K562 (cell line): ENCODE measurements around the gene DCUN1D3. TPM values are rescaled to one million over a fixed set of nuclear protein-coding genes. Genes with fewer than 3 reads are reported as not detected.
A peak's percentile ranks its signal among the peaks of the same experiment; 100 is the strongest.

Source experiments
- NCOA4 ChIP-seq: fragments of 450-650 bp; IDR thresholded peaks from 2 replicates; pipeline ENCODE4 v1.6.1; 2018; ENCODE audit warnings: mild to moderate bottlenecking; ENCODE audit not compliant: partially characterized antibody
- NFE2L1 ChIP-seq: fragments of 450-650 bp; IDR thresholded peaks from 2 replicates; pipeline ENCODE4 v1.6.1; 2016; ENCODE audit warnings: missing genetic modification characterization, low read depth, mild to moderate bottlenecking, missing compliant biosample characterization, moderate library complexity, borderline replicate concordance
- PCBP1 ChIP-seq: fragments of 200-400 bp; formaldehyde crosslinking; IDR thresholded peaks from 2 replicates; pipeline ENCODE4 v1.6.1; 2018; ENCODE audit warnings: mild to moderate bottlenecking, low read depth, low read length; ENCODE audit not compliant: poor library complexity, severe bottlenecking
- PHB ChIP-seq: fragments of 250-450 bp; sonication (Bioruptor Pico); IDR thresholded peaks from 2 replicates; pipeline ENCODE4 v1.5.0; 2021
- PHF21A ChIP-seq: fragments of 450-650 bp; IDR thresholded peaks from 2 replicates; pipeline ENCODE4 v1.6.1; 2017; ENCODE audit warnings: low read depth, borderline replicate concordance
- SIN3A ChIP-seq, 2 experiments: fragments of 150-350 bp in 1 of 2; IDR thresholded peaks; 2 replicates each; pipeline ENCODE4 v1.6.1; 2011 to 2016; ENCODE audit warnings: borderline replicate concordance in 2 of 2, low read depth in 2 of 2, low read length in 2 of 2, mild to moderate bottlenecking in 2 of 2, moderate library complexity in 2 of 2; ENCODE audit not compliant: control insufficient read depth in 1 of 2
- SMAD1 ChIP-seq: fragments of 150-350 bp; IDR thresholded peaks from 2 replicates; pipeline ENCODE4 v1.6.1; 2014; ENCODE audit warnings: low read length, low read depth; ENCODE audit not compliant: partially characterized antibody
- TEAD1 ChIP-seq, 2 experiments: fragments of 450-650 bp in 1 of 2; sonication (generic) in 1 of 2; formaldehyde crosslinking; IDR thresholded peaks; 2 replicates each; pipeline versions ENCODE4 v1.4.0 to v1.8.0; 2020 to 2022; ENCODE audit warnings: mild to moderate bottlenecking in 2 of 2, missing genetic modification reagents in 1 of 2
- TEAD4 ChIP-seq, 2 experiments: sonication (generic) in 1 of 2; formaldehyde crosslinking in 1 of 2; IDR thresholded peaks; 2 replicates each; pipeline versions ENCODE4 v1.6.1 to v1.8.0; 2012 to 2022; ENCODE audit warnings: borderline replicate concordance in 1 of 2, inconsistent platforms in 1 of 2, low read length in 1 of 2, mild to moderate bottlenecking in 1 of 2, missing genetic modification reagents in 1 of 2
- TFAM ChIP-seq: fragments of 250-450 bp; sonication (Bioruptor Pico); conservative IDR thresholded peaks from 2 replicates; pipeline ENCODE4 v1.5.0; 2021; ENCODE audit warnings: mild to moderate bottlenecking, moderate library complexity
- ZKSCAN3 ChIP-seq: fragments of 250-450 bp; sonication (Bioruptor Pico); IDR thresholded peaks from 2 replicates; pipeline ENCODE4 v1.4.0; 2020
- ZNF79 ChIP-seq: fragments of 250-450 bp; sonication (Bioruptor Pico); IDR thresholded peaks from 2 replicates; pipeline ENCODE4 v1.4.0; 2020; ENCODE audit warnings: low read depth, mild to moderate bottlenecking, moderate library complexity
- polyA plus RNA-seq, 8 experiments: library from polyadenylated mRNA; depleted of rRNA in 4 of 8; stranded (reverse) in 5 of 8; unstranded in 3 of 8; fragments of >200 nt; fragmentation: Nextera tagmentation in 2 of 8; fragmentation: Illumina TruSeq in 1 of 8; extraction: Ambion mirVana in 2 of 8; extraction: Trizol in 1 of 8; gene quantifications; 2 replicates each; pipeline versions ENCODE4 v1.2.1 to v1.2.3, GENCODE V29; 2011 to 2014; ENCODE audit warnings: inconsistent platforms in 1 of 8, missing spikeins in 1 of 8
- total RNA-seq, 7 experiments: library from RNA; depleted of rRNA in 6 of 7; stranded (reverse); fragments of >200 nt in 6 of 7; fragmentation: Illumina TruSeq in 2 of 7; extraction: Trizol in 2 of 7; gene quantifications; 2 replicates each; pipeline versions ENCODE4 v1.2.1 to v1.2.3, GENCODE V29; 2011 to 2021; ENCODE audit warnings: low replicate concordance in 1 of 7
- TF ChIP-seq, protein P1 (sequence below): sonication (generic); formaldehyde crosslinking; IDR thresholded peaks from 2 replicates; pipeline ENCODE4 v1.8.0; 2022; ENCODE audit warnings: missing genetic modification reagents, mild to moderate bottlenecking, moderate library complexity, borderline replicate concordance
- TF ChIP-seq, protein P2 (sequence below), 2 experiments: fragments of 450-650 bp; IDR thresholded peaks; 2 replicates each; pipeline ENCODE4 v1.6.1; 2016; ENCODE audit warnings: mild to moderate bottlenecking in 2 of 2, borderline replicate concordance in 1 of 2, low read depth in 1 of 2, moderate library complexity in 1 of 2
- TF ChIP-seq, protein P3 (sequence below): fragments of 250-450 bp; sonication (Bioruptor Pico); IDR thresholded peaks from 2 replicates; pipeline ENCODE4 v1.8.0; 2022; ENCODE audit warnings: inconsistent platforms, mild to moderate bottlenecking, moderate library complexity, borderline replicate concordance

DCUN1D3 gene
- total and polyA plus RNA-seq, 9 of the 15 experiments (the other 6 are each of a cell fraction or from before 2014, with no cell fraction given): 1.0 to 4.7 (median 2.2) TPM

DNA sequence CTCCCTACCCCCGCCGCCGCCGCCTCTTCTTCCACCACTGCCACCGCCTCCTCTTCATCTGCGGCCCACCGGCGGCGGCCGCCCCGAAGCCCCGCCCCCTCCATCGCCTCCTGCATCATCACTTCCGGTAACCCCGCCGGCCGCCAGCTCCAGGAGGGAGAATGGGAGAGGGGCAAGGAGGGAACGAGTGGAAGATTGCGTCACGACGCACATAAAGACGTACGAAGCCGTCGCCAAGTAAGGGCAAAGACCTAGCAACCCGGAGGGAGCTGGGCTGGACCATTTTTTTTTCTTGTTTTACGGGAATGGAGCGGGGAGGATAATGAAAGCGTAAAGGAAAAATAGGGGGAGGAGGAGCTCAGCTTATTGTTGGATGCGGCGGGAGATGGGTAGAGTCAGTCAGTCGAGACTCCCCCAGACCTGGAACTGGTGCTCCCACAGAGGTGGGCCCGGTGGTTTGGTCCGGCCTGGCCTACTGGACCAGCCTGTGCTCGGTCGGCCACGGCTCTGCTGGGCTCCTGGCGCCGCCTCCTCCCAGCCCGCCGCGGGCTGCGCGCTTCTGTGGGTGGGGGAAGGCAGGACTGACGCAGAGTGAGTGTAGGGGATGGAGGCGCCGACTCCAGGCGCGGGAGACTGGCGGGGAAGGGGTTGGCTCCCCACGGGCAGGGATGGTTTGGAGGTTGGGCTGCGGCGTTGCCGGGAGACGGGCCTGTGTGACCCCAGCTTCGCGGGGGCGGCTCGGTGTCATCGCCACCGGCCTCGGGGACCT, at the start of gene DCUN1D3, which contains the start of gene LYRM1 (continued):
- TF ChIP-seq, protein P1, sequence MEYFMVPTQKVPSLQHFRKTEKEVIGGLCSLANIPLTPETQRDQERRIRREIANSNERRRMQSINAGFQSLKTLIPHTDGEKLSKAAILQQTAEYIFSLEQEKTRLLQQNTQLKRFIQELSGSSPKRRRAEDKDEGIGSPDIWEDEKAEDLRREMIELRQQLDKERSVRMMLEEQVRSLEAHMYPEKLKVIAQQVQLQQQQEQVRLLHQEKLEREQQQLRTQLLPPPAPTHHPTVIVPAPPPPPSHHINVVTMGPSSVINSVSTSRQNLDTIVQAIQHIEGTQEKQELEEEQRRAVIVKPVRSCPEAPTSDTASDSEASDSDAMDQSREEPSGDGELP: peak; percentile 69; the same call in 1 of the 2 replicates
- TF ChIP-seq TFAM (no peak), SMAD1 (no peak), NCOA4 (no peak), PHB (CRISPR knock-in tag) (no peak), ZNF79 (CRISPR knock-in tag) (no peak), ZKSCAN3 (CRISPR knock-in tag) (no peak), TEAD4 (IDR thresholded peaks at IDR 0.05; ENCODE audit: low read length) (no peak), TEAD4 (CRISPR knock-in tag; IDR thresholded peaks at IDR 0.05; ENCODE audit: borderline replicate concordance) (no peak), PHF21A (no peak), NFE2L1 (tag) (no peak), SIN3A (IDR thresholded peaks at IDR 0.05; ENCODE audit: borderline replicate concordance in 2 of 2, control insufficient read depth in 1 of 2, low read depth in 2 of 2, low read length in 2 of 2) (peak; percentile 28 to 58; a peak in 3 of 4 replicates), TEAD1 (CRISPR knock-in tag; IDR thresholded peaks at IDR 0.05) (peak; percentile 30 to 66; a peak in 1 of 4 replicates), PCBP1 (peak; percentile 87)
- TF ChIP-seq, protein P2, sequence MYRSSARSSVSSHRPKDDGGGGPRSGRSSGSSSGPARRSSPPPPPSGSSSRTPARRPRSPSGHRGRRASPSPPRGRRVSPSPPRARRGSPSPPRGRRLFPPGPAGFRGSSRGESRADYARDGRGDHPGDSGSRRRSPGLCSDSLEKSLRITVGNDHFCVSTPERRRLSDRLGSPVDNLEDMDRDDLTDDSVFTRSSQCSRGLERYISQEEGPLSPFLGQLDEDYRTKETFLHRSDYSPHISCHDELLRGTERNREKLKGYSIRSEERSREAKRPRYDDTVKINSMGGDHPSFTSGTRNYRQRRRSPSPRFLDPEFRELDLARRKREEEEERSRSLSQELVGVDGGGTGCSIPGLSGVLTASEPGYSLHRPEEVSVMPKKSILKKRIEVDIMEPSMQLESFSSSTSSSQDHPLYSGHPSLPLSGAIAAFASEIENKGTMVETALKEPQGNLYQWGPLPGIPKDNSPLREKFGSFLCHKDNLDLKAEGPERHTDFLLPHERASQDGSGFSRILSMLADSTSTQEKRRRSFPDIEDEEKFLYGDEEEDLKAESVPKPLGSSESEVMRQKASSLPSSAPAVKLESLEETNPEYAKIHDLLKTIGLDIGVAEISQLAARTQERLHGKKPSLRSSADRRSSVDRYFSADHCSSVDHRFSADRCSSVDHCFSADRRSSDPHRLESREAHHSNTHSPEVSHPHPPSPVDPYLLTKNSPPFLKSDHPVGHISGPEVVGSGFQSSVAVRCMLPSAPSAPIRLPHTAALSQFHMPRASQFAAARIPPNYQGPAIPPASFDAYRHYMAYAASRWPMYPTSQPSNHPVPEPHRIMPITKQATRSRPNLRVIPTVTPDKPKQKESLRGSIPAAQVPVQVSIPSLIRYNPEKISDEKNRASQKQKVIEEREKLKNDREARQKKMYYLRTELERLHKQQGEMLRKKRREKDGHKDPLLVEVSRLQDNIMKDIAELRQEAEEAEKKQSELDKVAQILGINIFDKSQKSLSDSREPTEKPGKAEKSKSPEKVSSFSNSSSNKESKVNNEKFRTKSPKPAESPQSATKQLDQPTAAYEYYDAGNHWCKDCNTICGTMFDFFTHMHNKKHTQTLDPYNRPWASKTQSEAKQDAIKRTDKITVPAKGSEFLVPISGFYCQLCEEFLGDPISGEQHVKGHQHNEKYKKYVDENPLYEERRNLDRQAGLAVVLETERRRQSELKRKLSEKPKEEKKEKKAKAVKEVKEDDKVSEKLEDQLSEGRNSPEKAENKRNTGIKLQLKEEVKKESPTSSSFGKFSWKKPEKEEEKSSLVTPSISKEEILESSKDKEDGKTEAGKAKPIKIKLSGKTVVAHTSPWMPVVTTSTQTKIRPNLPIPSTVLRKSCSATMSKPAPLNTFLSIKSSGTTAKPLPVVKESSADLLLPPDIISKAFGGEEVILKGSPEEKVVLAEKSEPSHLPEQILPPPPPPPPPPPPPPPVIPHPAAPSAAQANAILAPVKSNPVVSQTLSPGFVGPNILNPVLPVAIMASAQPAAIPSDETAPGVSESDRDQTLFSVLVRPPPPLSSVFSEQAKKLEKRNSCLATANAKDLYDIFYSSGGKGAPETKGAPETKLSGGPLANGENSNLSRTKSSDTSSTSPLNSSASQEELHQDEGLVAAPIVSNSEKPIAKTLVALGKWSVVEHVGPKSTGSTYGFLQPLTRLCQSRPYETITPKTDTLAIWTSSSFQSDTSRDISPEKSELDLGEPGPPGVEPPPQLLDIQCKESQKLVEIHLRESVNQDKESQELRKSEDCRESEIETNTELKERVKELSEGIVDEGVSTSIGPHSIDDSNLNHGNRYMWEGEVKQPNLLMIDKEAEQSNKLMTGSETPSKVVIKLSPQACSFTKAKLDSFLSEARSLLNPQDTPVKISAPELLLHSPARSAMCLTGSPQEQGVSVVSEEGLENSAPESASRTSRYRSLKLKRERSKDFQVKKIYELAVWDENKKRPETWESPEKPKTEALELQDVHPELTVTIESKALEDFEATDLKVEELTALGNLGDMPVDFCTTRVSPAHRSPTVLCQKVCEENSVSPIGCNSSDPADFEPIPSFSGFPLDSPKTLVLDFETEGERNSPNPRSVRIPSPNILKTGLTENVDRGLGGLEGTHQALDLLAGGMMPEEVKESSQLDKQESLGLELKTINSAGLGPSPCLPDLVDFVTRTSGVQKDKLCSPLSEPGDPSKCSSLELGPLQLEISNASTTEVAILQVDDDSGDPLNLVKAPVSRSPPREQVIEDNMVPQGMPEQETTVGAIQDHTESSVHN (IDR thresholded peaks at IDR 0.05; ENCODE audit: borderline replicate concordance in 1 of 2, low read depth in 1 of 2): no peak
- TF ChIP-seq, protein P3, sequence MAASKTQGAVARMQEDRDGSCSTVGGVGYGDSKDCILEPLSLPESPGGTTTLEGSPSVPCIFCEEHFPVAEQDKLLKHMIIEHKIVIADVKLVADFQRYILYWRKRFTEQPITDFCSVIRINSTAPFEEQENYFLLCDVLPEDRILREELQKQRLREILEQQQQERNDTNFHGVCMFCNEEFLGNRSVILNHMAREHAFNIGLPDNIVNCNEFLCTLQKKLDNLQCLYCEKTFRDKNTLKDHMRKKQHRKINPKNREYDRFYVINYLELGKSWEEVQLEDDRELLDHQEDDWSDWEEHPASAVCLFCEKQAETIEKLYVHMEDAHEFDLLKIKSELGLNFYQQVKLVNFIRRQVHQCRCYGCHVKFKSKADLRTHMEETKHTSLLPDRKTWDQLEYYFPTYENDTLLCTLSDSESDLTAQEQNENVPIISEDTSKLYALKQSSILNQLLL (CRISPR knock-in tag): no peak
